Transverse colon (tissue), 3 donors: ENCODE measurements around the gene FAU.

Experiments
- POLR2A ChIP-seq: fragments of 450-650 bp; IDR thresholded peaks from one replicate; pipeline ENCODE4 v1.6.1; 2016; ENCODE audit warnings: antibody characterized with exemption, mild to moderate bottlenecking, moderate library complexity
- TF ChIP-seq, protein P1 (sequence below), 5 experiments: fragments of 200-600 bp in 3 of 5; fragments of 450-650 bp in 2 of 5; sonication (generic) in 3 of 5; IDR thresholded peaks; 1 replicate in 2 of 5; 2 replicates in 3 of 5; pipeline ENCODE4 v1.5.1; 2016 to 2017; ENCODE audit warnings: antibody characterized with exemption in 5 of 5, inconsistent platforms in 3 of 5, mild to moderate bottlenecking in 2 of 5, moderate library complexity in 1 of 5

DNA sequence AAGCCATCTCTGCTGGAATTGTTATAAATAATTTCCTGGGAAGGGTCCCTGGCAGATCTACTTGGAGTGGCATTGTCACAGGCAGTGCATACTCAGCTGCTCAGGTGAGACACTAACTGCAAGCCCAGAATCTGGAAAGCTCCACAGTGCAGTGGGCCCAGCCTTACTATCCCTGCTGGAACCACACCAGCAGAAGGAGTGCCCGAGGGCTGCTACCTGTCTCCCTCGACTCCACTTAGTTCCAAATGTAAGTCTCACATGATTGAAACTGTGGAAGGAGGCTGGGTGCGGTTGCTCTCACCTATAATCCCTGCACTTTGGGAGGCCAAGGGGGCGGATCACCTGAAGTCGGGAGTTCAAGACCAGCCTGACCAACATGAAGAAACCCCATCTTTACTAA, 26.7 kb upstream of the FAU start:
- no peak for TF ChIP-seq POLR2A
- TF ChIP-seq, protein P1, sequence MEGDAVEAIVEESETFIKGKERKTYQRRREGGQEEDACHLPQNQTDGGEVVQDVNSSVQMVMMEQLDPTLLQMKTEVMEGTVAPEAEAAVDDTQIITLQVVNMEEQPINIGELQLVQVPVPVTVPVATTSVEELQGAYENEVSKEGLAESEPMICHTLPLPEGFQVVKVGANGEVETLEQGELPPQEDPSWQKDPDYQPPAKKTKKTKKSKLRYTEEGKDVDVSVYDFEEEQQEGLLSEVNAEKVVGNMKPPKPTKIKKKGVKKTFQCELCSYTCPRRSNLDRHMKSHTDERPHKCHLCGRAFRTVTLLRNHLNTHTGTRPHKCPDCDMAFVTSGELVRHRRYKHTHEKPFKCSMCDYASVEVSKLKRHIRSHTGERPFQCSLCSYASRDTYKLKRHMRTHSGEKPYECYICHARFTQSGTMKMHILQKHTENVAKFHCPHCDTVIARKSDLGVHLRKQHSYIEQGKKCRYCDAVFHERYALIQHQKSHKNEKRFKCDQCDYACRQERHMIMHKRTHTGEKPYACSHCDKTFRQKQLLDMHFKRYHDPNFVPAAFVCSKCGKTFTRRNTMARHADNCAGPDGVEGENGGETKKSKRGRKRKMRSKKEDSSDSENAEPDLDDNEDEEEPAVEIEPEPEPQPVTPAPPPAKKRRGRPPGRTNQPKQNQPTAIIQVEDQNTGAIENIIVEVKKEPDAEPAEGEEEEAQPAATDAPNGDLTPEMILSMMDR (IDR thresholded peaks at IDR 0.05), result no peak
